IMR-90 (cell line): Measurements from ENCODE around the gene MAGI2. TPM values are rescaled to one million over a fixed set of nuclear protein-coding genes. Genes with fewer than 3 reads are reported as not detected.

Experiments used
- ATAC-seq: fragments of 200-7000 bp; cut with Tn5 transposase; 2 replicates; pipeline ENCODE4 v1.9.1; 2020; ENCODE audit warnings: low read depth, mild to moderate bottlenecking, moderate library complexity
- BruUV-seq: library from RNA; stranded (reverse); fragments of 400-500 nt; replicated peaks from 2 replicates; lab custom pipeline; 2021; lab: Mats Ljungman, UMichigan
- CTCF ChIA-PET: fragments of 300-600 bp; formaldehyde crosslinking; extraction: SDS; loops from one replicate; lab custom pipeline; 2021; ENCODE audit warnings: antibody characterized with exemption; lab: Yijun Ruan, JAX
- POLR2A ChIA-PET: fragments of 300-600 bp; sonication (Branson Sonifier 250); formaldehyde crosslinking; loops from one replicate; lab custom pipeline; 2022; ENCODE audit warnings: antibody characterized with exemption; ENCODE audit not compliant: unreplicated experiment; lab: Charles Lee
- DNase-seq: peaks from one replicate; pipeline ENCODE4 v3.0.0; 2013
- H2AFZ ChIP-seq: replicated peaks from 2 replicates; pipeline ENCODE3; 2013; ENCODE audit warnings: low read length, mild to moderate bottlenecking; ENCODE audit not compliant: poor library complexity
- H2AK5ac ChIP-seq: 2 replicates; pipeline ENCODE4 v1.6.1; 2013; ENCODE audit warnings: low read depth, low read length, inconsistent platforms
- H2AK9ac ChIP-seq: replicated peaks from 2 replicates; pipeline ENCODE3; 2013; ENCODE audit warnings: mild to moderate bottlenecking, low read depth, low read length, moderate library complexity; ENCODE audit not compliant: poor library complexity
- H2BK120ac ChIP-seq: 2 replicates; pipeline ENCODE4 v1.6.1; 2013; ENCODE audit warnings: low read depth, low read length, inconsistent platforms
- H2BK15ac ChIP-seq: 3 replicates; pipeline ENCODE4 v1.6.1; 2013; ENCODE audit warnings: low read depth, low read length, inconsistent platforms
- H2BK20ac ChIP-seq: 2 replicates; pipeline ENCODE4 v1.6.1; 2013; ENCODE audit warnings: low read depth, mild to moderate bottlenecking, inconsistent platforms, low read length, moderate library complexity
- H2BK5ac ChIP-seq: 2 replicates; pipeline ENCODE4 v1.6.1; 2013; ENCODE audit warnings: mild to moderate bottlenecking, low read depth, low read length, inconsistent platforms; ENCODE audit not compliant: poor library complexity, severe bottlenecking
- H3K14ac ChIP-seq: replicated peaks from 2 replicates; pipeline ENCODE4 v1.6.1; 2013; ENCODE audit warnings: low read depth, low read length, inconsistent platforms
- H3K18ac ChIP-seq: 2 replicates; pipeline ENCODE4 v1.6.1; 2013; ENCODE audit warnings: low read depth, low read length, control low read depth
- H3K23ac ChIP-seq: 2 replicates; pipeline ENCODE4 v1.6.1; 2013; ENCODE audit warnings: low read depth, low read length, inconsistent platforms
- H3K27ac ChIP-seq: 2 replicates; pipeline ENCODE4 v1.5.1; 2013; ENCODE audit warnings: mild to moderate bottlenecking, control low read depth, low read length; ENCODE audit not compliant: insufficient read depth
- H3K27me3 ChIP-seq: 2 replicates; pipeline ENCODE4 v1.6.1; 2013; ENCODE audit warnings: low read length; ENCODE audit not compliant: control insufficient read depth, insufficient read depth
- H3K36me3 ChIP-seq: 2 replicates; pipeline ENCODE4 v1.6.1; 2013; ENCODE audit warnings: low read length, mixed read lengths; ENCODE audit not compliant: control insufficient read depth, insufficient read depth
- H3K4ac ChIP-seq: 2 replicates; pipeline ENCODE4 v1.6.1; 2013; ENCODE audit warnings: low read depth, low read length, inconsistent platforms
- H3K4me1 ChIP-seq: 2 replicates; pipeline ENCODE4 v1.6.1; 2013; ENCODE audit warnings: low read length, mixed read lengths; ENCODE audit not compliant: control insufficient read depth, insufficient read depth
- H3K4me2 ChIP-seq: 2 replicates; pipeline ENCODE4 v1.6.1; 2013; ENCODE audit warnings: low read depth, mild to moderate bottlenecking, control low read depth, low read length, moderate library complexity
- H3K4me3 ChIP-seq: 2 replicates; pipeline ENCODE4 v1.5.1; 2013; ENCODE audit warnings: low read depth, mild to moderate bottlenecking, control low read depth, low read length, moderate library complexity; ENCODE audit not compliant: insufficient read depth
- H3K56ac ChIP-seq: 2 replicates; pipeline ENCODE4 v1.6.1; 2013; ENCODE audit warnings: low read length, inconsistent platforms; ENCODE audit not compliant: insufficient read depth; ENCODE audit errors: extremely low read depth
- H3K79me1 ChIP-seq, 2 experiments: 2 replicates each; pipeline ENCODE4 v1.6.1; 2013; ENCODE audit warnings: low read length in 2 of 2, inconsistent platforms in 1 of 2, low read depth in 1 of 2
- H3K9ac ChIP-seq: 2 replicates; pipeline ENCODE4 v1.6.1; 2013; ENCODE audit warnings: low read depth, low read length, control low read depth
- H3K9me1 ChIP-seq: 2 replicates; pipeline ENCODE4 v1.6.1; 2013; ENCODE audit warnings: low read length, inconsistent platforms; ENCODE audit not compliant: insufficient read depth
- H3K9me3 ChIP-seq: 2 replicates; pipeline ENCODE4 v1.6.1; 2013; ENCODE audit warnings: low read length; ENCODE audit not compliant: control insufficient read depth, insufficient read depth
- H4K20me1 ChIP-seq: 2 replicates; pipeline ENCODE4 v1.6.1; 2013; ENCODE audit warnings: low read length, inconsistent platforms; ENCODE audit not compliant: insufficient read depth
- H4K5ac ChIP-seq: 2 replicates; pipeline ENCODE4 v1.6.1; 2013; ENCODE audit warnings: mild to moderate bottlenecking, low read depth, low read length, control low read depth
- H4K8ac ChIP-seq, 2 experiments: 2 replicates each; pipeline ENCODE4 v1.6.1; 2013; ENCODE audit warnings: low read depth in 2 of 2, low read length in 2 of 2, control low read depth in 1 of 2, inconsistent platforms in 1 of 2
- H4K91ac ChIP-seq: 2 replicates; pipeline ENCODE4 v1.6.1; 2013; ENCODE audit warnings: low read depth, low read length, inconsistent platforms; ENCODE audit not compliant: insufficient read depth
- MAZ ChIP-seq: IDR thresholded peaks from 2 replicates; pipeline ENCODE4 v1.6.1; 2012; ENCODE audit warnings: low read depth, mild to moderate bottlenecking, low read length, improper control_type of control experiment, moderate library complexity, borderline replicate concordance
- SMC3 ChIP-seq: fragments of 150-350 bp; IDR thresholded peaks from 2 replicates; pipeline ENCODE4 v1.6.1; 2016; ENCODE audit warnings: low read depth, mild to moderate bottlenecking, antibody characterized with exemption, low read length, moderate library complexity
- WGBS, 2 experiments: methylation state at CpG; one replicate each; pipeline versions ENCODE4 v1.1.5 to v1.1.7; 2013; ENCODE audit warnings: missing lambda C conversion rate in 2 of 2; ENCODE audit not compliant: insufficient read length in 1 of 2; ENCODE audit errors: extremely low coverage in 2 of 2; 5-methylcytosine and 5-hydroxymethylcytosine counted together
- dilution Hi-C: fragments of 300-500 bp; cut with HindIII; formaldehyde crosslinking; loops from one replicate; pipeline ENCODE4 v1.14.3; 2018; ENCODE audit warnings: low sequenced_read_pairs; ENCODE audit not compliant: unreplicated experiment
- in situ Hi-C: fragments of 300-500 bp; cut with MboI; formaldehyde crosslinking; loops from 3 replicates; pipeline ENCODE4 v1.14.3; 2019; ENCODE audit warnings: low sequenced_read_pairs, inconsistent platforms, mixed read lengths
- intact Hi-C: fragments of 100-400 bp; cut with micrococcal nuclease; formaldehyde crosslinking; loops from 2 replicates; pipeline ENCODE4 v1.10.0; 2022
- polyA plus RNA-seq, 3 experiments: library from polyadenylated mRNA; depleted of rRNA; stranded (reverse); fragments of >200 nt; gene quantifications; 2 replicates each; pipeline ENCODE4 v1.2.3, GENCODE V29; 2012; ENCODE audit warnings: low replicate concordance in 1 of 3
- total RNA-seq: library from RNA; depleted of rRNA; stranded (reverse); fragments of >200 nt; gene quantifications from 2 replicates; pipeline ENCODE4 v1.2.3, GENCODE V29; 2012

MAGI2 gene
- total and polyA plus RNA-seq, 2 of the 4 experiments (the other 2 are of a cell fraction) = 2.5 to 17.9 TPM

DNA sequence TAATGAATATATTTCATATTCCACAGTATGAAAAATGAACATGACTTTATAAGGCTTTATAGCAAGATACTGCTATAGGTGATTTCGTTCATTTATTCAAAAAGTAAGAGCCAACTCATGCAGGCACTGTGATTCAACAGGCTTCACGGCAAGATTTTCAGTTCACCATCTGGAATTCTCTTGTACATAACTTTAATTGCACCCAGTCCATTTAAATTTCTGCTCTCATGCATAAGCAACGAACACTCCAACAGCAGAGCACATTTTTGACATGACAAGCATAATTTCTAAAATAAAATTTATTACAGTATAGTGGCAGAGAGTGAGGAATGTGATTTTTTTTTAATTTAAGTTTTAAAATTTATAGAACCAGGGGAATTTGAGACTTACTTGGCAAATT, 1218.8 kb downstream of the MAGI2 start:
- no peaks in the 10 kb centered on the region for H3K9me1 ChIP-seq
- WGBS, 2 experiments = no CpG with 5 or more reads among the region's 3 CpGs
- intact Hi-C loops = no loop called here
- BruUV-seq = no TSS peak
- H2AFZ ChIP-seq = no peak overlapping the region
- DNase-seq (no peak), ATAC-seq (no peak)
- no peak overlapping the region for H2AK9ac ChIP-seq
- H2AK5ac ChIP-seq = no peak overlapping the region
- H4K8ac ChIP-seq = no peak overlapping the region
- no peak overlapping the region for H3K4me3 ChIP-seq
- H2BK15ac ChIP-seq = no peak overlapping the region
- CTCF ChIA-PET = no interaction called here
- no peak overlapping the region for H4K5ac ChIP-seq
- no peak overlapping the region for H2BK20ac ChIP-seq
- H3K36me3 ChIP-seq = no peaks in the 10 kb centered on the region
- H4K91ac ChIP-seq = no peak overlapping the region
- no peak overlapping the region for H3K56ac ChIP-seq
- H3K18ac ChIP-seq = no peak overlapping the region
- H3K4me2 ChIP-seq = no peak overlapping the region
- H3K4me1 ChIP-seq = no peaks in the 10 kb centered on the region
- no peak overlapping the region for H2BK5ac ChIP-seq
- H3K27me3 ChIP-seq = no peaks in the 10 kb centered on the region
- no peak overlapping the region for H3K23ac ChIP-seq
- in situ Hi-C loops = no loop called here
- no peak overlapping the region for H3K9ac ChIP-seq
- no peak overlapping the region for H3K27ac ChIP-seq
- POLR2A ChIA-PET = no interaction called here
- TF ChIP-seq MAZ (no peak), SMC3 (no peak)
- no peaks in the 10 kb centered on the region for H3K9me3 ChIP-seq
- H4K20me1 ChIP-seq = no peaks in the 10 kb centered on the region
- no peaks in the 10 kb centered on the region for H3K79me1 ChIP-seq
- no peak overlapping the region for H2BK120ac ChIP-seq
- no peak overlapping the region for H3K14ac ChIP-seq
- dilution Hi-C loops = no loop called here
- no peak overlapping the region for H3K4ac ChIP-seq
